Measurements from ENCODE around the gene PMVK.
"Not testable (repeated sequence)": the region's sequence is repeated elsewhere in the genome, so short reads cannot be mapped to it uniquely, and the experiment has no call there.

The PMVK gene

DNA sequence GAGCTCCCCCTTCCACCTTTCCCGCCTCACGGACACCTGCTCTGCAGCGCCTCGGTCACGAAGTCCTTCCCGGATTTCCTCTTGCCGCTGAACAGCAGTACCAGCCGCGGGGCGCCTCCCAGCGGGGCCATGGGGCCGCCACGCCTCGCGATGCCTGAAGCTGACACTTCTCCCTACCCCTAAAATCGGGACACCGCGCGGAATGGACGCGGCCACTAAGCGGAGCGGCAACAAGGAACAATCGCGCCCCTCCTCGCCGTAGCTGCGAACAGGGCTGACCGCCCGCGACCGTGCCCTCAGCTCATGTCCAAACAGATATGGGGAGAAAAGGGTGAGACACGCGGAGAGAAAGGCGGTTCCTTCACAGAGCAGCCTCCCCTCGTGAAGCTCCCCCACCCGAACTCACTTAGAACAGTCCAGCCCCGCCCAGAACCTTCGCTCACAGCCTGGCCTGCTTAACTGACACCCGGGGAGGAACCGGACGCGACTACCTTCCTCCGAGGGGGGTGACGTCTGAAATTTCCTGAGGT, at the start of gene PMVK:
TSS of gene PMVK (minus strand) at position 165 of the 530 bp plus-strand sequence. CDS start at position 131, 34 bp downstream.
- peak; percentile 83 for DNase-seq

- DNase-seq: no peak
Measured at GRCh38 chr1:154983776-154984466, 47.4 kb upstream of the PMVK start.

DNA sequence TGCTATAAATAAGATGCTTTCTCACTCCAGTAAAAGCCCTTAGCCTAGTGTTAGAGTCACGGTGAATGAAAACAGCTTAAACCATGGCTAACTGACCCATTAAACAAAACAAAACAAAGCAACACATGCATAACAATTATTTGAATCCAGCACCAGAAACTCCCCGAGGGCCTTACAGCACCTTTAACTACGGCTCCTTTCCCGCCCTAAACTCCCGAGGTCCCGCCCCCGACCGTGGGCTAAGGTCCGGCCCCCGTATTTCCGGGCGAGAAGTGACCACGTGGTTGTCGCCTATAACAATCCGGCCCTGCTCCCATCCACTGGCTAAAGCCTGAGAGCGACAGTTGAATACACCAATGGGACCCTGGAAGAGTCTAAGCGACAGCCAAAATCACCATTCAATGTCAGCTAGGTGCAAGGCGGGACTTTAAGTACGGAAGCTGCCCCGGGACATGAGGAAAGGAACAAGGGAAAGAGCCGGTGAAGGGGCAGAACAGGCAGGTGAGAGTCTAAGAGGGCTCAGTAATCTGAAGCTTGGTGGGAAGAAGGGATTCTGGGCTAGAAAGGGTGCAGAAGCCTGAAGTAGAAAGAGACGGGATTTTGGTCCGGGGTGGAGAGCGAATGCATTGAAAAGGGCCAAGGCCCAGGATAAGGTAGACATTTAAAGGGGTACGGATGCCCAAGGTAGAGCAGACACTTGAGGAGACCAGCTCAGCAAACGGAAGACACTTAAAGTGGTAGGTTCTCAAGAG, 46.6 kb upstream of the PMVK start, which contains the start of gene FLAD1:
TSS of gene FLAD1 (plus strand) at position 448 of the 752 bp plus-strand sequence. CDS start 351 bp downstream, outside the sequence.
- DNase-seq: peak; percentile 100

DNA sequence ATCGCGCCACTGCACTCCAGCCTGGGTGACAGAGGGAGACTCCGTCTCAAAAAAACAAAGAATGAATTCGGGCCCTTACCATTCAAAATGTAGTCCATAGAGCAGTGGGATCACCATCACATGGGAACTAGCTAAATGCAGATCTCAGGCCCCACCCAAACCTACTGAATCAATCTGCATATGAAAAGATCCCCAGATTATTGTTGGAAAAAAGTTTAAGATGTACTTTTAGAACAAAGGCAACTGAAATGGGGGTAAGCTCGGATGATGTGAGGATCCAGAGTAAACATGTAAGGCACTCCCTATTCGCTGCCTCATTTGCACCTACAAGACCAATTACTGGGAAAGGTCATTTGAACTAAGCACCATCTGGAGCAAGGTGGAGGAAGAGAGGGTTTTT, 45.8 kb upstream of the PMVK start:
- no peak for DNase-seq

DNA sequence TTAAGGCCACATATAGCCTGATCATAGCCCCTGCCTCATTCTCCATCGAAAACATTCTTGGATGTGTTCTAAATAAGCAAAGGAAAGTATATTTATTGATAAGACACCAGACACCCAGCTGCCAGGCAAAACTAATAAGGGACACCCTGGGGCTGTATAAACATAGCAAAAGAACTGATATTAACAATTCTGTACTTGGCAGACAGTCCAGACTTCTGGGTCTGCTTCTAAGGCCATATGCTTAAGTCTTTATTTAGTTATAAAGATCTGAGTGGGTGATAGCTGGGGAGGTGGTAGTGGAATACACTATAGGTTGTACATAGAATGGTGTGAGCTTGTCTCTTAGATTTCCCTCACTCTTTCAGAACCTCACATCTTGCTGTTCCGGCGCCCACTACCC, 41.8 kb upstream of the PMVK start:
- DNase-seq: no peak

- not testable (repeated sequence) for DNase-seq
Measured at GRCh38 chr1:154977762-154978161, 41.2 kb upstream of the PMVK start.

GRCh38 chr1:154975409-154976059, 39.0 kb upstream of the PMVK start:
- no peak for DNase-seq

DNA sequence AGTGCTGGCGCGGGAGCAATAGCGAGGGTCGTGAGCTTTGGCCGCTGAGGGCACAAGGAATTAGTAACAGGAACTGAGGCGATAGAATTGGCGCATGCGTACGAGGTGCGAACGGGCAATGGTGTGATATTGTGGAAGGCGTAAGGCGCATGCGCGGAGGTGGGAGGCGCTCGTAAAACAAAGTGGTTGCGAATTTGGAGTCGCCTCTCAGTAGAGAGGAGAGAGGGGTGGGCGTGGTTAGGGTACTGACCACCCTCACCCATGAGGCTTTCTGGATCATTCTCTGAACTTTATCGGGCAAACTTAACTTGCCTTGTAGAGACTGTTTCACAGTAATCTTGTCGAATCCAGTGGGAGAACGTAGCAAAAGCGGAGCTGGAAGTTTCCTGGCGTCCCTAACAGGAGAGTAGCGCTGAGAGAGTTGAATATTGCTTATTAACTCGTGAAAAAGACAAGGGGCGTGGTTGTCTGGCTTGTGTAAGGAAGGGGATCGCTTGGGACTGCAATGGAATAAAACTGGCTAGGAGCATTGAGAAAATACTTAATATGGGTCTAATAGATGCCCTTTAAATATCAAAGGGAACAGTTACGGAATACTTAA, 38.4 kb upstream of the PMVK start:
- DNase-seq: peak; percentile 90

DNA sequence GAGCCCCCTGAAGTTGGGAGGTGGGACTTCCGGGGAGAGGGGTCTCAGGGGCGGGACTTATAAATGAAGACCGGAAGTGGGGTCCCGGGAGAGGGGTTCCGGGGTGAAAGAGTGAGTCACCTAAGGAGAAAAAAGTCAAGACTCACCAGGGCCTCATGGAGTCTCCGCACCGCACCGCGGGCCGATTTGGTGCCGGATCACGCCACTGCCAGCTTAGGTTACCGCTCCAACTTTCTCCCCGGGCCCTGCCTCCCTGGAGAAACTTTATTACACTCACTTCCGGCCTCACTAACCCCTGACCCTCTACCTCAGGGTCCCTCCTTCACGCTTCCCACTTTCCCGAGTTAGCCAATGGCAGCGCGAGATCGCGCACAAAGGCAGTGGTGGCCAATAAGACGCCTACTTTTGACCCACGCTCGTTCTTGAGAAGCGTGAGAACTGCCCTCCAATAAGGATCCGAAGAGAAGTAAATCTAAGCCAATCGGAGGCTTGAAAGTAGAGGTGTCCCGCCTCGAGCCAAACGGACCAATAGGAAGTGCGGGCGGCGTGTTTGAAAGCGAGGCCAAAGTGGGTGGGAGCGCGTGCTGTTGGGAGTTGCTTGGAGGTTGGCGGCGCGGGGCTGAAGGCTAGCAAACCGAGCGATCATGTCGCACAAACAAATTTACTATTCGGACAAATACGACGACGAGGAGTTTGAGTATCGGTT, 37.7 kb upstream of the PMVK start, which contains the start of gene CKS1B:
TSS of gene CKS1B (plus strand) at position 580 of the 706 bp plus-strand sequence. CDS start at position 645, 65 bp downstream.
- DNase-seq: peak; percentile 100

DNA sequence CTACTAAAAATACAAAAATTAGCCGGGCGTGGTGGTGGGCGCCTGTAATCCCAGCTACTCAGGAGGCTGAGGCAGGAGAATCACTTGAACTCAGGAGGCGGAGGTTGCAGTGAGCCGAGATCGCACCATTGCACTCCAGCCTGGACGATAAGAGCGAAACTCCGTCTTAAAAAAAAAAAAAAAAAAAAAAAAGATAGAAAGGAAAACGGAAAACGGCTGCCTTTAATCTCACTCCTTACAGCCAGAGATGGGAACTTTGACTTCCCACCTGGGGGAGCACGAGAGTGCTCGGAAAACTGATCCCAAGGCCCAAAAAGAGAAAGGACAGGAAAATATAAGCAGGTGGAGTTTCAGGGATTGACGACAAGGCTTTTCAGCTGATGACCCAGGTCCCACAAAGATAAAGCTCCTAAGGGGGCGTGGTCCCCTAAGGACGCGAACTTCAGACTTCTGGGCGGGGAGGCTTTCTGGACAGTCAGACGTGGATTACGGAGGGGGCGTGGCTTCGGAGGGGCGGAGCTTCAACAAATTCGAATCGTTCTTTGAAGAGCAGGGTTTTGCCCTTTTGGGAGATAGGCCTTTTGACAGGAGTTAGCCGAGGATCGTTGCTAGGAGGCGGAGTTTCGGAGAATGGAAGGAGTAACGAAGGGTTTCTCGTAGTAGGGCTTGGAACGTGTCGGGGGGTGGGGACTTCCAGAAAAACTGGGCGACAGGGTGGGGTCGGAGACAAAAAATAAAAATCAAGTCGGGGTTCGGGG, 37.0 kb upstream of the PMVK start:
- peak; percentile 87 for DNase-seq

GRCh38 chr1:154972517-154973343, 36.2 kb upstream of the PMVK start:
- no peak for DNase-seq

DNA sequence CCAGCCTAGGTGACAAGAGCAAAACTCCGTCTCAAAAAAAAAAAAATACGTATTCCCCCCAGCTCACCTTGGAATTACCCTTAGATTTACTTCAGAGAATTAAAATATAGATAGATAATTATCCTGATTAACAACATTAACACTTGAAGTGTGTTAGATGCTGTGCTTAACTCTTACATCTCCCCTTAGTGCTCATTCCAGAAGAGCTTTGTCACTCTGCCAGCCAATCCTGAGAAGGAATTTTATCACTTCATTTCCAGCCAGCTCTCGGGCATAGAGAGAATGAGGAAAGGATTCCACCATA, 35.6 kb upstream of the PMVK start:
- no peak for DNase-seq

DNA sequence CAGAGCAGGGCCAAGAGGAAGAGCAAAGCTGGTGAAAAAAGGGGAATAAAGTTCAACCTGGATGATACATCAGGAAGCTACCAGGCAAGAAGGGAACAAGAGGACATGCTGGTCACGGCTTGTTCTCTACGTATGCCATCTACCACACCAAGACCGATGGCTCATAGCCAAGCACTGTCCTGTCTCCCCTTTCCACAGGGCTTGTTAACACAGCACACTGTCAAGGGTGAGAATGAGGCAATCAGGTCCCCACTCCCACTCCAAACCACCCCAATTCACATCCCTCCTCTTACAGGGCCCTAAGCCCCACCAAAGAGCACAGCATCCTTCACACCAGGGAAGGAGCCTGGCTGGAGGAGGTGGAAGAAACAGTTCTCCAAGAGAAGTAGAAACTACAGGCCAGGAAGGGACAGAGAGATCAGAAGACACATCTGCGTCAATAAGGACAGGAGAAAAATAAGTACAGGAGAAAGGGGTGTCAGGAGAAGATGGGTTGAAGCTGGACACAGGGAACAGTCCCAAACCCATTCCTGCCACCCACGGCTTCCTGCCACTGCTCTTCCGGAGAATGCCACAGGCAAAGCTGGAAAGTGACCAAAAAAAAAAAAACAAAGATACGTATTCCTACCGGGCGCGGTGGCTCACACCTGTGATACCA, 35.0 kb upstream of the PMVK start:
- no peak for DNase-seq

GRCh38 chr1:154970631-154971340, 34.3 kb upstream of the PMVK start, which contains the start of gene SHC1:
SHC1 (minus strand) TSS chr1:154970747; CDS start chr1:154970526, 221 bp downstream.
- no peak for DNase-seq

- no peak for DNase-seq
Measured at GRCh38 chr1:154969860-154970452, 33.4 kb upstream of the PMVK start.

GRCh38 chr1:154969246-154969645, 32.7 kb upstream of the PMVK start:
- no peak for DNase-seq

GRCh38 chr1:154968731-154969130, 32.2 kb upstream of the PMVK start:
- DNase-seq: no peak

DNA sequence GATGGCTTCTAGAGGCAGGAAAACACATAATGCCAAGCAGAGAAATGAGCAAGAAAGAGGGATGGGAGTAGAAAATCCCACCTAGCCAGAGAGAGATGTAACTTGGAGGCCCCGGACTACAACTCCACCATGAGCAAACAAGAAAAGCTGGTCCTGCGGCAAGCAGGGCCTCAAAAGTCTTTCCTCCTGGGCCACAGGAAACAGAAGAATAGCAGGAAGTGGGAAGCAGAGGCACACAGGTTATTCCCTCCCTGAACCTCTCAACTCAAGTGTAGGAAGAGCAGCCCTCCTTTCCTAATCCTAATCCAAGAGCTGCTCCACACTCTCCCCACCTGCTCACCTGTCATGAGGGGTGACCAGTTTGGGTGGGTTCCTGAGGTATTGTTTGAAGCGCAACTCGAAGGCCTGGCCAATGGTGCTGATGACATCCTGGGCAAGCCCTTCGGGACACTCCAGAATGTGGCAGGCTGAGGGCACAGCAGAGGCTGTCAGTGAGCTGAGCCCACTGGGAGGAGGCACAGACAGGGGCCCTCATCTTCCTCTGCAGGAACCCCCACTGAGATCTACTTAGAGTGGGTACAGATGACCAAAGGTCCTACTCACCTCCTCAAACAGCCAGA, 30.9 kb upstream of the PMVK start:
- no peak for DNase-seq

All from SIG-M5 (cell line).